Middle frontal gyrus (tissue), 1 donor: ENCODE data around the gene SLC25A20.
"Not testable (repeated sequence)": the region's sequence is repeated elsewhere in the genome, so short reads cannot be mapped to it uniquely, and the experiment has no call there.

Experiments used
- DNase-seq: peaks from one replicate; pipeline ENCODE4 v3.0.0-alpha.2; 2015; ENCODE audit warnings: low spot score; ENCODE audit errors: extremely low spot score

The SLC25A20 gene

GRCh38 chr3:48847504-48848423, 50.9 kb downstream of the SLC25A20 start, which contains the start of gene PRKAR2A:
TSS of gene PRKAR2A (minus strand) at chr3:48847874. CDS start at chr3:48847596, 278 bp downstream.
- DNase-seq = peak; percentile 95

GRCh38 chr3:48847053-48847503, 51.6 kb downstream of the SLC25A20 start:
- DNase-seq = peak; percentile 37

GRCh38 chr3:48845170-48845569, 53.5 kb downstream of the SLC25A20 start:
- DNase-seq = no peak

GRCh38 chr3:48837163-48837562, 61.5 kb downstream of the SLC25A20 start:
- DNase-seq = no peak

GRCh38 chr3:48835650-48836366, 62.9 kb downstream of the SLC25A20 start:
- no peak for DNase-seq

GRCh38 chr3:48832684-48833083, 66.0 kb downstream of the SLC25A20 start:
- DNase-seq = no peak

- DNase-seq = no peak
These were observed 68.0 kb downstream of the SLC25A20 start for GRCh38 chr3:48830715-48831114.

- DNase-seq = not testable (repeated sequence)
These were observed 69.2 kb downstream of the SLC25A20 start for GRCh38 chr3:48829525-48829924.

GRCh38 chr3:48827874-48828273, 70.8 kb downstream of the SLC25A20 start:
- DNase-seq = not testable (repeated sequence)

- no peak for DNase-seq
These were observed 72.2 kb downstream of the SLC25A20 start for GRCh38 chr3:48826451-48826850.

- no peak for DNase-seq
These were observed 77.9 kb downstream of the SLC25A20 start for GRCh38 chr3:48820612-48821324.

- DNase-seq = no peak
These were observed 79.2 kb downstream of the SLC25A20 start for GRCh38 chr3:48819234-48820221.

GRCh38 chr3:48811524-48811923, 87.2 kb downstream of the SLC25A20 start:
- DNase-seq = no peak
